ENCODE measurements around the gene CD28. TPM values are rescaled to one million over a fixed set of nuclear protein-coding genes. Genes with fewer than 3 reads are reported as not detected.

CD28 gene
- total RNA-seq, 4 donors from 2014 or later: 0.08 to 1.0 (median 0.15) TPM; not detected in 1

DNA sequence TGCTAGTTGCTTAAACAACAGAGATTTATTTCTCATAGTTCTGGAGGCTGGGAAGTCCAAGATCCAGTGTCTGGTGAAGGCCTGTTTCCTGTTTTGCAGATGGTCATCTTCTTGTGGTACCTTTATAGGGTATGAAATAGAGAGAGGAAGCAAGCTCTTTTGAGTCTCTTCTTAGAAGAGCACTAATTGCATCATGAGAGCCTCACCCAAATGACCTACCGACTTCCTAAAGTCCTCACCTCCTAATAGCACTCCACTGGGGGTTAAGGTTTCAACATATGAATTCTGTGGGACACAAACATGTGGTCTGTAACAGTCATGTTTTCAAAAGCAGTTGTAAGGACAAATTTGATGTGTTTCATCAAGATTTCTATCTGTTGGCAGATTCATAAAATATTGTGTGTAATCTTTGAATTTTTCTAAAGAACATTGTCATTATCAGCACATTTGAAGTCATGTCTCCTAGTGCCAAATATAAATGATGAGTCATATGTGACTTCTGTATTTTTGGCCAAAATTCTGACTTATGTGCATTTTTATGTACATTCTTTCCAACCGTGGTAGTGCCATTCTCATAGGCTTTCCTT lies 45.3 kb downstream of the CD28 start:
- H3K36me3 ChIP-seq: no peaks in the 10 kb centered on the region
- TF ChIP-seq EP300 (IDR thresholded peaks at IDR 0.05): no peak
- TF ChIP-seq POLR2AphosphoS5 (IDR thresholded peaks at IDR 0.05): no peak
- TF ChIP-seq, protein P1, sequence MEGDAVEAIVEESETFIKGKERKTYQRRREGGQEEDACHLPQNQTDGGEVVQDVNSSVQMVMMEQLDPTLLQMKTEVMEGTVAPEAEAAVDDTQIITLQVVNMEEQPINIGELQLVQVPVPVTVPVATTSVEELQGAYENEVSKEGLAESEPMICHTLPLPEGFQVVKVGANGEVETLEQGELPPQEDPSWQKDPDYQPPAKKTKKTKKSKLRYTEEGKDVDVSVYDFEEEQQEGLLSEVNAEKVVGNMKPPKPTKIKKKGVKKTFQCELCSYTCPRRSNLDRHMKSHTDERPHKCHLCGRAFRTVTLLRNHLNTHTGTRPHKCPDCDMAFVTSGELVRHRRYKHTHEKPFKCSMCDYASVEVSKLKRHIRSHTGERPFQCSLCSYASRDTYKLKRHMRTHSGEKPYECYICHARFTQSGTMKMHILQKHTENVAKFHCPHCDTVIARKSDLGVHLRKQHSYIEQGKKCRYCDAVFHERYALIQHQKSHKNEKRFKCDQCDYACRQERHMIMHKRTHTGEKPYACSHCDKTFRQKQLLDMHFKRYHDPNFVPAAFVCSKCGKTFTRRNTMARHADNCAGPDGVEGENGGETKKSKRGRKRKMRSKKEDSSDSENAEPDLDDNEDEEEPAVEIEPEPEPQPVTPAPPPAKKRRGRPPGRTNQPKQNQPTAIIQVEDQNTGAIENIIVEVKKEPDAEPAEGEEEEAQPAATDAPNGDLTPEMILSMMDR (IDR thresholded peaks at IDR 0.05): no peak
- TF ChIP-seq POLR2A (IDR thresholded peaks at IDR 0.05): no peak
- peaks cover 8% of the 10 kb centered on the region for H3K9me3 ChIP-seq
- H3K27ac ChIP-seq: no peak overlapping the region
- H3K27me3 ChIP-seq: no peaks in the 10 kb centered on the region
- no peak overlapping the region for H3K4me3 ChIP-seq
- 58% methylated on average over 2 of the region's 2 CpGs for WGBS
- no peaks in the 10 kb centered on the region for H3K4me1 ChIP-seq
- DNase-seq (ENCODE audit: low spot score in 2 of 2): no peak

DNA sequence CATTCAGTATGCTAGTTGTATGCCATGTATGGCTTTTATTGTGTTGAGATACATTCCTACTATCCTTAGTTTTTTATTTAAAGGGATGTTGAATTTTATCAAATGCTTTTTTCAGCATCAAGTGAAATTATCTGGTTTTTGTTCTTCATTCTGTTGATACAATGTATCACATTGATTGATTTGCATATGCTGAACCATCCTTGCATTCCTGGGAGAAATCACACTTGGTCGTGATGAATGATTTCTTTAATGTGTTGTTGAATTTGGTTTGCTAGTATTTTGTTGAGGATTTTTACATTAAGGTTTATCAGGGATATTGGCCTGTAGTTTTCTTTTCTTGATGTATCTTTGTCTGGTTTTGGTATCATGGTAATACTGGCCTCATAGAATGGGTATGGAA lies 49.7 kb downstream of the CD28 start:
- TF ChIP-seq, protein P1 (IDR thresholded peaks at IDR 0.05): no peak
- TF ChIP-seq EP300 (IDR thresholded peaks at IDR 0.05) (no peak), POLR2A (IDR thresholded peaks at IDR 0.05) (no peak), POLR2AphosphoS5 (IDR thresholded peaks at IDR 0.05) (no peak)
- no peak overlapping the region for H3K4me3 ChIP-seq
- no peak for DNase-seq (ENCODE audit: low spot score in 2 of 2)
- H3K36me3 ChIP-seq: no peaks in the 10 kb centered on the region
- no peaks in the 10 kb centered on the region for H3K27me3 ChIP-seq
- no peak overlapping the region for H3K27ac ChIP-seq
- peaks cover 8% of the 10 kb centered on the region for H3K9me3 ChIP-seq
- H3K4me1 ChIP-seq: no peaks in the 10 kb centered on the region
- 79% methylated on average over 1 of the region's 1 CpG for WGBS

DNA sequence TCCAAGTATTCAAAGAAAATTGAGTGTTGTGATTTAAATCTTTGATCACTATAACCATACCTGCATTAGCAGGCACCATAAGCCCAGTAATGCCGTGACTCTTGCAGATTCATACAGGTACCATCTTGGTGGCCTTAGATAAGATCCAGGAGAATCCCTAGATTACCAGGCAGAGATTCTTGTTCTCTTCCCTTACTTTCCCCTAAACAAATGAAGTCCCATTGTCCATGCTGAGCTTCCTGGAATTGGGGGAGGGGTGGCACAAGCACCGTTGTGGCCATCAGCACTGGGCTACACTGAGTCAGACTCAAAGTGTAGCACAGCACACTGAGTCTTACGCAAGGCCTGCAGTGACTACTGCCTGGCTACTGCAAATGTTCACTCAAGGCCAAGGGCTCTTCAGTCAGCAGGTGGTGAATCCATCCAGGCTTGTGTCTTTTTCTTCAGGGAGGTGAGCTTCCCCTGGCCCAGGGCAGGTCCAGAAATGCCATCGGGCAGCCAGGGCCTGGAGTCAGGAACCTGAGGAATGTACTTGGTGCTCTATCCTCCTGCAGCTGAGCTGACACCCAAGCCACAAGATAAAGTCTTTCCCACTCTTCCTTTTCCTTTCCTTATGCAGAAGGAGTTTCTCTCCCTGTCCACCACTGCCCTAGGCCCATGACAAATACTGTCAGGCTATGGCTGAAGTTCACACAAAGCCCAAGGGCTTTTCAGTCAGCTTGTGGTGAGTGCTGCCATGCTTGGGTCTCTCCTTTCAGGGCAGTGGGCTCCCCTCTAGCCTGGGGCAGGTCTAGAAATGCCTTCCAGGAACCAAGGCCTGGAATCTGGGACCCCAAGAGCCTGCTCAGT lies 52.6 kb downstream of the CD28 start:
- TF ChIP-seq, protein P1 (IDR thresholded peaks at IDR 0.05): no peak
- TF ChIP-seq POLR2A (IDR thresholded peaks at IDR 0.05): no peak
- TF ChIP-seq POLR2AphosphoS5 (IDR thresholded peaks at IDR 0.05): no peak
- no peak for TF ChIP-seq EP300 (IDR thresholded peaks at IDR 0.05)
- peaks cover 8% of the 10 kb centered on the region for H3K9me3 ChIP-seq
- H3K4me1 ChIP-seq: no peaks in the 10 kb centered on the region
- no peaks in the 10 kb centered on the region for H3K36me3 ChIP-seq
- no peak overlapping the region for H3K4me3 ChIP-seq
- H3K27me3 ChIP-seq: no peaks in the 10 kb centered on the region
- 53% methylated on average over 4 of the region's 4 CpGs for WGBS
- no peak overlapping the region for H3K27ac ChIP-seq
- DNase-seq (ENCODE audit: low spot score in 2 of 2): no peak

DNA sequence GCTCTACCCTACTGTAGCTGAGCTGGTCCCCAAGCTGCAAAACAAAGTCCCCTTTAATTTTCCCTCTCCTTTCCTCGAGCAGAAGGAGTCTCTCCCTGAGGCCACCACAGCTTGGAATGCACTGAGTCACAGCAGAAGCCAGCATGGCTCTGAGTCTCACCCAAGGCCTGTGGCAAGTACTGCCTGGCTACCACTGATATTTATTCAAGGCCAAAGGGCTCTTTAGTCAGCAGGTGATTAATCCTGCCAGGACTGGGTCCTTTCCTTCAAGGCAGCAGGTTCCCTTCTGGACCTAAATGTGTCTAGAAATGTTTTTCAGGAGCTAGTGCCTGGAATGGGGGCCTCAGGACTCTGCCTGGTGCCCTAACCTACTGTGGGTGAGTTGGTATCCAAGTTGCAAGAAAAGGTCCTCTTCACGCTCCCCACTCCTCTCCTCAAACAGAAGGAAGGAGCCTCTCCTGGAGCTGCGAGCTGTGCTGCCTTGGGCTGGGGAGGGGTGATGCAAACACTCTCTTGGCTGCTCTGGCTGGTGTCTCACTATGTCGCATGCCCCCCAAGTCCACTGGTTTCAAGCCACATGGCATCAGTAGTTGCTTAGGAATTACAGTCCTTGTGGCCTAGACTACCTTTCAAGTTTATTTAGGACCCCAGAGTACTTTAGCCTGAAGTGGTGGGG lies 53.4 kb downstream of the CD28 start:
- Histone ChIP-seq H3K27ac (no peak overlapping the region), H3K4me3 (no peak overlapping the region), H3K9me3 (peaks cover 8% of the 10 kb centered on the region), H3K36me3 (no peaks in the 10 kb centered on the region), H3K4me1 (no peaks in the 10 kb centered on the region), H3K27me3 (no peaks in the 10 kb centered on the region)
- TF ChIP-seq POLR2A (IDR thresholded peaks at IDR 0.05) (no peak), EP300 (IDR thresholded peaks at IDR 0.05) (no peak), POLR2AphosphoS5 (IDR thresholded peaks at IDR 0.05) (no peak)
- TF ChIP-seq, protein P1 (IDR thresholded peaks at IDR 0.05): no peak
- 89% methylated on average over 3 of the region's 4 CpGs for WGBS
- no peak for DNase-seq (ENCODE audit: low spot score in 2 of 2)

DNA sequence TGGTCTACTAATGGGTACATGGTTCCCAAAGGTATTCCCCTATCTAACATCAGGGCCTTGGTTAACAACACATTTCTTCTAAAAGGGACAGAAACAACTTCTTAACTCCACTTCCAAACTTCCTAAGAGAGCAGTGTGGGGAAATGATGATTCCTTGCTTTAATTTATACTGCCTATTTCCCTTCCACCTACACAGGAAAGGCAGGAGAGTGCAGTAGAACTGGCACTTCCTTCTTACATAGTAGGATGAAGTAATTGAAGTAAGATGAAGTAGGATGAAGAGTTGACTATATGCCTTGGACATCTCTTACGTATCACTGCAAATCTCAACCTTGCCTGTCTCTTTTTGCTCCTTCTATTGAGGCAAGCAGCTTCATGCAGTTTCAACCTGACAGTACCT lies 54.7 kb downstream of the CD28 start:
- Histone ChIP-seq H3K36me3 (no peaks in the 10 kb centered on the region), H3K4me1 (no peaks in the 10 kb centered on the region), H3K4me3 (no peak overlapping the region), H3K27me3 (no peaks in the 10 kb centered on the region), H3K27ac (no peak overlapping the region), H3K9me3 (no peaks in the 10 kb centered on the region)
- WGBS: 100% methylated on average over 1 of the region's 1 CpG
- TF ChIP-seq POLR2A (IDR thresholded peaks at IDR 0.05): no peak
- TF ChIP-seq EP300 (IDR thresholded peaks at IDR 0.05): no peak
- TF ChIP-seq, protein P1 (IDR thresholded peaks at IDR 0.05): no peak
- no peak for TF ChIP-seq POLR2AphosphoS5 (IDR thresholded peaks at IDR 0.05)
- no peak for DNase-seq (ENCODE audit: low spot score in 2 of 2)

All from suprapubic skin (tissue), 4 donors.